Measurements from ENCODE around the gene GLIS1. TPM values are rescaled to one million over a fixed set of nuclear protein-coding genes. Genes with fewer than 3 reads are reported as not detected.
A peak's percentile ranks its signal among the peaks of the same experiment; 100 is the strongest.

The GLIS1 gene
- total and polyA plus RNA-seq, 3 experiments from 2014 or later: 0.18 TPM; not detected in 2

DNA sequence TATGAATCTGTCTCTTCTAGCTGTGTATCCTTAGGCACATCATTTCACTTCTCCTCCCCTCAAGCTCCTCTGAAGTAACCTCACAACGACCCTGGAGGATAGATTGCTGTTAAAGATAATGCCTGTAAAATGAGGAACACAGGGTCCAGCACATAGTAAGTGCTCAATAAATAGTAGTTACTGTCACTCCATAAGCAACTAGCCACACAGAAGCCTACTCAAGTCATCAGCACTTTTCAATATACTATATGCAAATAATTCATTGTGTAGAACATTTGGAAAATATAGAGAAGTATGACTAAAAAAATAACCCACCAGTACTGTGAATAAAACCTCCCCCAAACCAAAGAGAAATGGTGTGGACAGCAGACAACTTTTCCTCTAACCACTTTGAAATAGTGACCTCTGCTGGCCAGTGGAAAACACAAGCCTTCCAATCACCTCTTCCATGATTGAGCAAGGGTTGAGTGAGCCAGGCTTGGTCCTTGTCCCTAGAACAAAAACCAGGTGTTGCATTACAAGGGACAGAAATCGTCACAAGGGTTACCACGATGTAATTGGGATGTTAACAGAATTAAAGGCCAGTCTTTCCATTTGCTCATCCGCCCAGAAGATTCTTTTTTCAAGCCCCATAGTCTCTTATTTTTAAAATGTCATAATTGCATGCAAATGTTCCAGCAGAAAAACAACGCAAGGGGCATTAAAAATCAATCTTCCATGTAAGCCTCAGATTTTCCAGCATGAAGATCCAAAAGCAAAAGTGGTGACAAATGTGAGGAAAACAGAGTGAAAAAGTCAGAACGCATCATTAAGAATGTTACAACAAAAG, 15.7 kb upstream of the GLIS1 start:
- H3K4me3 ChIP-seq (ENCODE audit: low read length): no peak overlapping the region

DNA sequence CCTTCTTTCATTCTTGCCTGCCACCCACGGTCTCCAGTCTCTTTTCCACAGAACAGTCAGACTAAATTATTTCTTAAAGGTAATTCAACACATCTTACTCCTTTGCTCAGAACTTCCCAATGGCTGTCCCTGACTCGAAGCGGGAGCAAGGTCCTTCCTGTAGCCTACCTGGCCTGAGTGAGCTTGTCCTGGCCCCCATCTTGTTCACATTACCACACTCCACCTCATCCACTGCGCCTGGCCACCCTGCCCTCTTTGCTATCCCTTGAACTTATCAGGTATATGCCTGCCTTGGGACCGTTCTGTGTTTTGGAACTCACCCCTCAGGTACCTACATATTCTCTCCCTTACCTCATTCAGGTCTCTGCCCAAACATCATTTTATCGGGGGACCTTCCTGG, 13.3 kb upstream of the GLIS1 start:
- Histone ChIP-seq H3K27ac (ENCODE audit: low read depth, low read length) (no peak overlapping the region), H3K27me3 (ENCODE audit: insufficient read depth, low read length, poor library complexity, severe bottlenecking) (no peaks in the 10 kb centered on the region), H3K9me3 (ENCODE audit: low read length) (no peaks in the 10 kb centered on the region), H3K4me3 (ENCODE audit: low read length) (no peak overlapping the region), H3K4me1 (ENCODE audit: insufficient read depth, low read length) (no peaks in the 10 kb centered on the region), H3K36me3 (ENCODE audit: insufficient read depth, low read length) (no peaks in the 10 kb centered on the region)
- Mint-ChIP-seq H3K36me3 (no peaks in the 10 kb centered on the region), H3K4me1 (no peaks in the 10 kb centered on the region), H3K4me3 (no peak overlapping the region), H3K27ac (peak overlapping the region in 1 of 8 donors; percentile 13), H3K9me3 (no peaks in the 10 kb centered on the region), H3K27me3 (no peaks in the 10 kb centered on the region)
- ChIA-PET CTCF (no interaction called here), POLR2A (no interaction called here)
- DNase-seq: no peak

More for the DNA sequence above, 15.7 kb upstream of the GLIS1 start:
- Histone ChIP-seq H3K4me1 (ENCODE audit: insufficient read depth, low read length) (no peaks in the 10 kb centered on the region), H3K36me3 (ENCODE audit: insufficient read depth, low read length) (no peaks in the 10 kb centered on the region), H3K27me3 (ENCODE audit: insufficient read depth, low read length, poor library complexity, severe bottlenecking) (no peaks in the 10 kb centered on the region), H3K9me3 (ENCODE audit: low read length) (no peaks in the 10 kb centered on the region), H3K27ac (ENCODE audit: low read depth, low read length) (no peak overlapping the region)
- H3K36me3 Mint-ChIP-seq: peaks cover 0 to 2% (median 0%) of the 10 kb centered on the region in 3 donors
- H3K27me3 Mint-ChIP-seq: no peaks in the 10 kb centered on the region
- H3K4me1 Mint-ChIP-seq: no peaks in the 10 kb centered on the region
- H3K27ac Mint-ChIP-seq: no peak overlapping the region
- ChIA-PET POLR2A (no interaction called here), CTCF (interaction anchor here (0.7 to 1.4 kb wide), 4 partner anchors 10 to 477 kb away, joined by 3 to 7 read pairs (median 4); no protein-coding TSS in a partner anchor)
- no peaks in the 10 kb centered on the region for H3K9me3 Mint-ChIP-seq
- DNase-seq: peak in 1 of 5 donors; percentile 5
- no peak overlapping the region for H3K4me3 Mint-ChIP-seq

- H3K9me3 ChIP-seq (ENCODE audit: low read length): no peaks in the 10 kb centered on the region
- no peak overlapping the region for H3K27ac Mint-ChIP-seq
- no peaks in the 10 kb centered on the region for H3K4me1 Mint-ChIP-seq
- no peaks in the 10 kb centered on the region for H3K4me1 ChIP-seq (ENCODE audit: insufficient read depth, low read length)
- no peak for DNase-seq
- no peaks in the 10 kb centered on the region for H3K27me3 ChIP-seq (ENCODE audit: insufficient read depth, low read length, poor library complexity, severe bottlenecking)
- peaks cover 0 to 6% (median 0%) of the 10 kb centered on the region in 3 donors for H3K36me3 Mint-ChIP-seq
- CTCF ChIA-PET: no interaction called here
- no peak overlapping the region for H3K4me3 ChIP-seq (ENCODE audit: low read length)
- no peak overlapping the region for H3K4me3 Mint-ChIP-seq
- POLR2A ChIA-PET: no interaction called here
- H3K27me3 Mint-ChIP-seq: peaks cover 8 to 9% of the 10 kb centered on the region in 2 donors
- peaks cover 0 to 6% (median 5%) of the 10 kb centered on the region in 5 donors for H3K9me3 Mint-ChIP-seq
- H3K27ac ChIP-seq (ENCODE audit: low read depth, low read length): no peak overlapping the region
- H3K36me3 ChIP-seq (ENCODE audit: insufficient read depth, low read length): no peaks in the 10 kb centered on the region
These were observed 8.9 kb upstream of the GLIS1 start for GRCh38 chr1:53747841-53748240.

- no peak for DNase-seq
- H3K9me3 Mint-ChIP-seq: peaks cover 0 to 12% (median 7%) of the 10 kb centered on the region in 5 donors
- H3K27ac Mint-ChIP-seq: no peak overlapping the region
- peaks cover 0 to 14% (median 3%) of the 10 kb centered on the region in 3 donors for H3K36me3 Mint-ChIP-seq
- no peak overlapping the region for H3K4me3 ChIP-seq (ENCODE audit: low read length)
- no peaks in the 10 kb centered on the region for H3K9me3 ChIP-seq (ENCODE audit: low read length)
- H3K27ac ChIP-seq (ENCODE audit: low read depth, low read length): no peak overlapping the region
- peaks cover 0 to 8% (median 2%) of the 10 kb centered on the region in 3 donors for H3K4me1 Mint-ChIP-seq
- H3K4me3 Mint-ChIP-seq: peak overlapping the region in 5 of 7 donors; percentile 24 to 70 (median 40)
- H3K27me3 Mint-ChIP-seq: peaks cover 41 to 50% of the 10 kb centered on the region in 2 donors
- no peaks in the 10 kb centered on the region for H3K36me3 ChIP-seq (ENCODE audit: insufficient read depth, low read length)
- H3K27me3 ChIP-seq (ENCODE audit: insufficient read depth, low read length, poor library complexity, severe bottlenecking): peaks cover 23% of the 10 kb centered on the region
- POLR2A ChIA-PET: no interaction called here
- no peaks in the 10 kb centered on the region for H3K4me1 ChIP-seq (ENCODE audit: insufficient read depth, low read length)
- CTCF ChIA-PET: no interaction called here
These were observed 1.7 kb upstream of the GLIS1 start for GRCh38 chr1:53740621-53741105.

DNA sequence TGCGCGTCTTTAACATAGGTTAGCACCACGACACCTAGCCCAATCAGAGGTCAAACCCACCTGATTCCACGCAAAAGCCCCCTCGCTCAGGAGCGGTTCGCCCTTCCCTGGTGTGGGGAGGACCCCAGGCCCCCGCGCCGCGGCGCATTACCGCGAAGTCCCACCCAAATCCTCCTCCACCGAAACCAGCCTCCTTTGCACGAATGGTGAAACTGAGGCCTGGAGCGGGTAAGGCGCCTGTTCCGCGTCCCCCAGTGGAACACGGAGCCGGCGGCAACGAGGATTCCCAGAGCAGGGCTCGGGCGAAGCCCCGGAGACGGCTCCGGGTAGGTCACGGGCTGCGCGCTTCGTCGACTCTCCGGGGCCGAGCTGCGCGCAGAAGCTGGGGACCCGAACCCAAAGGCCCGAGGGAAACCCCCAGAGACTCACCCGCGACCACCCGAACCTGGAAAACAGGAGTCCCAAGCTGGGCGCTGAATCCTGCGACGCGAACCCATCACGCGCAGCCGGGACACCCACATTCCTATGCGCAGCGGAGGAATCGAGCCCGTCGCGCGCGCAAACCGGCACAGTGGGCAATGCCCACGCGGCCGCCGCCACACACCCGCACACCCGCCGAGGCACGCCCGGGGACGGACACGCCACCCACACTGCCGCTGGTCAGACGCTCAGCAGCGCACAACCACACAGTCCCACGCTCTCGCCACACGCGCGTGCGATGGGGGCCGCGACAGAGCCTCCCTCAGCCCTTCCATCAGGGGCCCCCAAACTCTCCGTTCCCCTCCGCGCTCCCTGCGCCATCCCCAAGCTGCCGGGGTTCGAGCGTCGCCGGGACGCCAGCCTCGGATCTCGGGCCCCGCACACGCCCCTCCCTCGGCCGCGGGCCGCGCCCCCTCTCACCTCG, 507 bp downstream of the GLIS1 start:
- no peak for DNase-seq
- Mint-ChIP-seq H3K4me3 (peak overlapping the region in 6 of 7 donors; percentile 16 to 57 (median 41)), H3K36me3 (peaks cover 0 to 14% (median 3%) of the 10 kb centered on the region in 3 donors), H3K9me3 (peaks cover 0 to 11% (median 7%) of the 10 kb centered on the region in 5 donors), H3K27me3 (peaks cover 37 to 67% of the 10 kb centered on the region in 2 donors), H3K4me1 (peaks cover 0 to 8% (median 2%) of the 10 kb centered on the region in 3 donors), H3K27ac (no peak overlapping the region)
- CTCF ChIA-PET: no interaction called here
- Histone ChIP-seq H3K9me3 (ENCODE audit: low read length) (no peaks in the 10 kb centered on the region), H3K36me3 (ENCODE audit: insufficient read depth, low read length) (no peaks in the 10 kb centered on the region), H3K4me1 (ENCODE audit: insufficient read depth, low read length) (no peaks in the 10 kb centered on the region), H3K27ac (ENCODE audit: low read depth, low read length) (no peak overlapping the region), H3K27me3 (ENCODE audit: insufficient read depth, low read length, poor library complexity, severe bottlenecking) (peaks cover 23% of the 10 kb centered on the region), H3K4me3 (ENCODE audit: low read length) (no peak overlapping the region)
- POLR2A ChIA-PET: no interaction called here

DNA sequence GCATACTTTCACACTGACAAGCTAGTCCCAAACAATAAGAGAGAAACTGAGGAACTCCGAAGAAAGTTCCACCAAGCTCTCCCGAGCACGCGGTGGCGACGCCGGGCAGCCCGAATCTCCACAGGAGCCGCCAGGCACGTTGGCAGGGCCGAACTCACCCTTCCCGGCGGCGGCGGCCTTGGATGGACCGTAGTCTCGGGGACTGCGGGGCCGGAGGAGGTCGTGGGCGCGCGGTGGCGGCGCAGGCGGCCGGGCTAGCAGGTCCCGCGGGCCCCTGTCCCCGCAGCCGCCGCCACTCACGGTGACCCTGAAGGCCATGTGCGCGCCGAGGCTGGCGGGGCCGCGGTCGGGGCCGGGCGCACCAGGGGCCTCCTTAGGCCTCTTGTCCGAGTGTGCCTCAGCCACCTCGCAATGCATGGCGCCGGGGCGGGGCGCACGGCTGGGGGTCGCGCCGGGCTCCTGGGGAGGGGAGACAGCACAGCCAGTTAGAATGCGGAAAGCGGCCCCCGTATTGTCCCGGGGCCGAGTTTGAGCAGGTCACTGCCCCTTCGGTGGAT, 1.2 kb downstream of the GLIS1 start:
- Histone ChIP-seq H3K27ac (ENCODE audit: low read depth, low read length) (no peak overlapping the region), H3K36me3 (ENCODE audit: insufficient read depth, low read length) (no peaks in the 10 kb centered on the region), H3K4me1 (ENCODE audit: insufficient read depth, low read length) (no peaks in the 10 kb centered on the region), H3K9me3 (ENCODE audit: low read length) (no peaks in the 10 kb centered on the region), H3K27me3 (ENCODE audit: insufficient read depth, low read length, poor library complexity, severe bottlenecking) (peaks cover 23% of the 10 kb centered on the region), H3K4me3 (ENCODE audit: low read length) (no peak overlapping the region)
- CTCF ChIA-PET: no interaction called here
- H3K27ac Mint-ChIP-seq: no peak overlapping the region
- DNase-seq: no peak
- peaks cover 0 to 7% (median 3%) of the 10 kb centered on the region in 3 donors for H3K36me3 Mint-ChIP-seq
- peaks cover 0 to 5% (median 2%) of the 10 kb centered on the region in 5 donors for H3K9me3 Mint-ChIP-seq
- peaks cover 0 to 8% (median 2%) of the 10 kb centered on the region in 3 donors for H3K4me1 Mint-ChIP-seq
- POLR2A ChIA-PET: no interaction called here
- peaks cover 38 to 62% of the 10 kb centered on the region in 2 donors for H3K27me3 Mint-ChIP-seq
- H3K4me3 Mint-ChIP-seq: peak overlapping the region; percentile 23 to 78 (median 59)

DNA sequence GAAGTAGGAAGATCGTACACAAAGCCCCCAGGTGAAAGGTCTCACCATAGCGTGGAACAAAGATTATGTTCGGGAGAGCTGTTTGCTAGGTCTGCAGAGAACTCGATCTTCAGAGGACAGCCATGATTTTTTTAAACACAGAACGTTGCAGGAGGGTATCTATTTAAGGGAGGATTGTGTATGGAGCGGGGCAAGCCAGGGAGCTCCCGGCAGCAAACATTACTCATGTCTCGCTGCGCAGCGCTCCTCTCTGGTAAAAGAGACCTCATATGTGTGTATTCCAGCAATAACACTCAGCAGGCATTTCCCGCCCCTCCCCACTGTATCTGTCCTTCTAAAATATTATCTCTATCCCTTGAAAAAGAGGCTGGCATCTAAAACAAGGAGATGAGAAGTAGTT, 2.7 kb downstream of the GLIS1 start:
- no peaks in the 10 kb centered on the region for H3K36me3 ChIP-seq (ENCODE audit: insufficient read depth, low read length)
- CTCF ChIA-PET: no interaction called here
- H3K4me1 ChIP-seq (ENCODE audit: insufficient read depth, low read length): no peaks in the 10 kb centered on the region
- no peak overlapping the region for H3K4me3 ChIP-seq (ENCODE audit: low read length)
- peaks cover 0 to 8% (median 2%) of the 10 kb centered on the region in 3 donors for H3K4me1 Mint-ChIP-seq
- peaks cover 34 to 58% of the 10 kb centered on the region in 2 donors for H3K27me3 Mint-ChIP-seq
- no peak overlapping the region for H3K27ac ChIP-seq (ENCODE audit: low read depth, low read length)
- H3K9me3 ChIP-seq (ENCODE audit: low read length): no peaks in the 10 kb centered on the region
- H3K4me3 Mint-ChIP-seq: peak overlapping the region in 1 of 7 donors; percentile 5
- no peaks in the 10 kb centered on the region for H3K36me3 Mint-ChIP-seq
- H3K27ac Mint-ChIP-seq: no peak overlapping the region
- DNase-seq: no peak
- H3K27me3 ChIP-seq (ENCODE audit: insufficient read depth, low read length, poor library complexity, severe bottlenecking): peaks cover 23% of the 10 kb centered on the region
- H3K9me3 Mint-ChIP-seq: no peaks in the 10 kb centered on the region
- POLR2A ChIA-PET: no interaction called here
